Thoracic aorta (tissue), 2 donors: ENCODE data around the gene RNF14. TPM values are rescaled to one million over a fixed set of nuclear protein-coding genes. Genes with fewer than 3 reads are reported as not detected.
"Not testable (repeated sequence)": the region's sequence is repeated elsewhere in the genome, so short reads cannot be mapped to it uniquely, and the experiment has no call there.

Source experiments
- ATAC-seq: fragments of 150-250 bp; one replicate; pipeline ENCODE4 v1.8.0; 2017; ENCODE audit warnings: low read depth; ENCODE audit not compliant: insufficient number of reproducible peaks, low FRiP score
- DNase-seq: peaks from one replicate; pipeline ENCODE4 v3.0.0-alpha.2; 2020; ENCODE audit warnings: low spot score
- H3K27ac ChIP-seq, 2 donors: fragments of 200-600 bp; sonication (generic); 1 replicate in 1 of 2; 2 replicates in 1 of 2; pipeline ENCODE4 v1.5.1; 2016; ENCODE audit warnings: mild to moderate bottlenecking in 2 of 2, moderate library complexity in 2 of 2
- H3K27me3 ChIP-seq: fragments of 200-600 bp; sonication (generic); replicated peaks from 2 replicates; pipeline ENCODE4 v1.6.0; 2016; ENCODE audit warnings: mild to moderate bottlenecking; ENCODE audit not compliant: insufficient read depth
- H3K36me3 ChIP-seq: fragments of 200-600 bp; sonication (generic); one replicate; pipeline ENCODE4 v1.5.1; 2016
- H3K4me1 ChIP-seq, 2 donors: fragments of 200-600 bp; sonication (generic); 1 replicate in 1 of 2; 2 replicates in 1 of 2; pipeline versions ENCODE4 v1.5.1 to v1.6.0; 2016; ENCODE audit warnings: low read depth in 2 of 2, mild to moderate bottlenecking in 1 of 2; ENCODE audit not compliant: control insufficient read depth in 1 of 2
- H3K4me3 ChIP-seq: fragments of 200-600 bp; sonication (generic); 2 replicates; pipeline ENCODE4 v1.5.1; 2016; ENCODE audit warnings: mild to moderate bottlenecking
- H3K9me3 ChIP-seq: fragments of 200-600 bp; sonication (generic); 2 replicates; pipeline ENCODE4 v1.5.1; 2016
- CTCF ChIP-seq: fragments of 200-600 bp; sonication (generic); IDR thresholded peaks from one replicate; pipeline ENCODE4 v1.5.1; 2019; ENCODE audit warnings: antibody characterized with exemption
- total RNA-seq, 2 donors: library from RNA; depleted of rRNA; stranded (reverse); fragments of >200 nt; gene quantifications; one replicate each; pipeline versions ENCODE4 v1.1.0 to v1.2.3, GENCODE V29; 2016

The RNF14 gene
- total RNA-seq, 2 donors from 2014 or later = 63.4 to 93.3 TPM

- ATAC-seq = no peak
- no peak for DNase-seq
- Histone ChIP-seq H3K4me3 (no peak overlapping the region), H3K27me3 (no peaks in the 10 kb centered on the region), H3K27ac (no peak overlapping the region), H3K9me3 (no peaks in the 10 kb centered on the region), H3K36me3 (no peaks in the 10 kb centered on the region), H3K4me1 (no peaks in the 10 kb centered on the region)
- no peak for TF ChIP-seq CTCF
These were observed 63.2 kb downstream of the RNF14 start for GRCh38 chr5:142032150-142032549.

- Histone ChIP-seq H3K4me3 (no peak overlapping the region), H3K4me1 (no peaks in the 10 kb centered on the region), H3K27ac (no peak overlapping the region), H3K9me3 (no peaks in the 10 kb centered on the region), H3K36me3 (no peaks in the 10 kb centered on the region), H3K27me3 (no peaks in the 10 kb centered on the region)
- DNase-seq (no peak), ATAC-seq (no peak)
- TF ChIP-seq CTCF = no peak
These were observed 64.1 kb downstream of the RNF14 start for GRCh38 chr5:142032747-142033631.

GRCh38 chr5:142033632-142034567, 65.0 kb downstream of the RNF14 start:
- H3K4me3 ChIP-seq, H3K9me3 ChIP-seq, H3K27ac ChIP-seq, H3K4me1 ChIP-seq, H3K27me3 ChIP-seq, H3K36me3 ChIP-seq, ATAC-seq, DNase-seq: not testable (repeated sequence)

- ATAC-seq = no peak
- Histone ChIP-seq H3K27ac (no peak overlapping the region), H3K36me3 (no peaks in the 10 kb centered on the region), H3K27me3 (no peaks in the 10 kb centered on the region), H3K9me3 (no peaks in the 10 kb centered on the region), H3K4me3 (no peak overlapping the region), H3K4me1 (no peaks in the 10 kb centered on the region)
- DNase-seq = no peak
- no peak for TF ChIP-seq CTCF
These were observed 66.1 kb downstream of the RNF14 start for GRCh38 chr5:142034994-142035393.

- no peaks in the 10 kb centered on the region for H3K36me3 ChIP-seq
- no peaks in the 10 kb centered on the region for H3K27me3 ChIP-seq
- TF ChIP-seq CTCF = no peak
- no peaks in the 10 kb centered on the region for H3K4me1 ChIP-seq
- no peaks in the 10 kb centered on the region for H3K9me3 ChIP-seq
- ATAC-seq (no peak), DNase-seq (no peak)
- H3K27ac ChIP-seq = no peak overlapping the region
- no peak overlapping the region for H3K4me3 ChIP-seq
These were observed 68.0 kb downstream of the RNF14 start for GRCh38 chr5:142036918-142037317.

DNA sequence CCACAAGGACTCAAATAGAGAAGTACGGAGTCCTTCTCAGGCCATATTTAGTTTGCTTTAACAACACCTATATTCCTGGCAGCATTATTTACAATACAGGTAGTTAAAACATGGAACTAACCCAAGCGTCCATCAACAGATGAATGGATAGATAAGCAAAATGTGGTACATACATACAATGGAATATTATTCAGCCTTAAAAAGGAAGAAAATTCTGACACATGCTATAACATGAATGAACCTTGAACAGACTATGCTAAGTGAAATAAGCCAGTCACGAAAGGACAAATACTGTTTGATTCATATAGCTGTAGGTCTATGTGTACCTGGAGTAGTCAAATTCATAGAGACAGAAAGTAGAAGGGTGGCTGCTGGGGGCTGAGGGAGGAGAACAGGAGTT, 68.7 kb downstream of the RNF14 start:
- H3K27me3 ChIP-seq, DNase-seq, H3K36me3 ChIP-seq, H3K27ac ChIP-seq, H3K9me3 ChIP-seq, ATAC-seq, H3K4me3 ChIP-seq, H3K4me1 ChIP-seq: not testable (repeated sequence)
